ENCODE data around the gene ARHGAP25. TPM values are rescaled to one million over a fixed set of nuclear protein-coding genes. Genes with fewer than 3 reads are reported as not detected.

Gene ARHGAP25
- total and polyA plus RNA-seq, 2 donors (not counting 1 experiment from before 2014, with no cell fraction given) = 2.7 to 5.8 TPM

DNA sequence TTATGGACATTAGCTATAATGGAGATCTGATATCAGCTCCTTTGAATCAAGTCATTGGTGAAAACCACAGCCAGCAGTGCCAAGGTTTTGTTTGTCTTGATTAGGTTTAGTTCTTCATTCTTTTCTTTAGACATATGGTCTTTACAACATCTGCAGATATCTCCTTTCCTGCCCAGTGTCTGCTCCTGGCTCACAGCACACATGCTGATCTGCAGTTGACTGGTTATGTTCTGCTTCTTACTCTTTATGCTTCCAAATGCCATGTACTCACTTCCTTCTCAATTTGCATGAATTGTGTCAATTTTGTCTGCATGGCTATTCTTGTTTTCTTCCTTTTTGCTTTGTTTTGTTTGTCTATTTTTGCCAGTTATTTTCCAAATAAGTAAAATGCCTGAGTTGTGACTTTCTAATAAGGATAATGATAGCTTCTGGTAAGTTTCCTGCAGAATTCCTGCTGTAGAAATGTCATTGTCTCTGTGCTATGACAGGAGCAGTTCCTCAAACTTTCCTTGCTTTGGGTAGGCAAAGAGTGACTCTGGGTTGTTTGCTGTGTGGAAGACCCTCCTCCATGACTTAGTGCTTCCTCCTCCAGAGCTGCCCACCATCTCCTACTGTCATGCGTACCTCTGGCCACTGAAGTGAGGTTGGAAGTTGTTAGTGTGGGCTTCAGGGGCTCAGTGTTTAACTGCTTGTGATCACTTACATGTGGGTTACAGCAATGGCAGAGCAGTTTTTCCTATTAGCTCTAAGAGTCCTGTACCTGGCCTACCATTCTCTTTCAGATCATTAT lies 8.2 kb downstream of the ARHGAP25 start:
- TF ChIP-seq, protein P1, sequence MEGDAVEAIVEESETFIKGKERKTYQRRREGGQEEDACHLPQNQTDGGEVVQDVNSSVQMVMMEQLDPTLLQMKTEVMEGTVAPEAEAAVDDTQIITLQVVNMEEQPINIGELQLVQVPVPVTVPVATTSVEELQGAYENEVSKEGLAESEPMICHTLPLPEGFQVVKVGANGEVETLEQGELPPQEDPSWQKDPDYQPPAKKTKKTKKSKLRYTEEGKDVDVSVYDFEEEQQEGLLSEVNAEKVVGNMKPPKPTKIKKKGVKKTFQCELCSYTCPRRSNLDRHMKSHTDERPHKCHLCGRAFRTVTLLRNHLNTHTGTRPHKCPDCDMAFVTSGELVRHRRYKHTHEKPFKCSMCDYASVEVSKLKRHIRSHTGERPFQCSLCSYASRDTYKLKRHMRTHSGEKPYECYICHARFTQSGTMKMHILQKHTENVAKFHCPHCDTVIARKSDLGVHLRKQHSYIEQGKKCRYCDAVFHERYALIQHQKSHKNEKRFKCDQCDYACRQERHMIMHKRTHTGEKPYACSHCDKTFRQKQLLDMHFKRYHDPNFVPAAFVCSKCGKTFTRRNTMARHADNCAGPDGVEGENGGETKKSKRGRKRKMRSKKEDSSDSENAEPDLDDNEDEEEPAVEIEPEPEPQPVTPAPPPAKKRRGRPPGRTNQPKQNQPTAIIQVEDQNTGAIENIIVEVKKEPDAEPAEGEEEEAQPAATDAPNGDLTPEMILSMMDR (conservative IDR thresholded peaks at IDR 0.05 in 1 of 2, IDR thresholded peaks at IDR 0.05 in 1 of 2; ENCODE audit: low read depth in 1 of 2, low read length in 2 of 2) = no peak
- TF ChIP-seq EZH2 (IDR thresholded peaks at IDR 0.05; ENCODE audit: low read length, missing control alignments) = no peak
- H3K27me3 ChIP-seq (ENCODE audit: control insufficient read depth, insufficient read depth, low read length) = no peaks in the 10 kb centered on the region
- H3K4me2 ChIP-seq (ENCODE audit: extremely low read depth, insufficient read depth, low read length) = no peak overlapping the region
- no peaks in the 10 kb centered on the region for H3K36me3 ChIP-seq (ENCODE audit: control insufficient read depth, insufficient read depth, low read length)
- no peaks in the 10 kb centered on the region for H3K79me2 ChIP-seq (ENCODE audit: control insufficient read depth, insufficient read depth, low read length)
- no peak for DNase-seq (ENCODE audit: low read depth in 2 of 2)
- no peak overlapping the region for H3K27ac ChIP-seq (ENCODE audit: insufficient read depth, low read length)
- no peaks in the 10 kb centered on the region for H3K4me1 ChIP-seq (ENCODE audit: control insufficient read depth, extremely low read depth, insufficient read depth, low read length)
- no peaks in the 10 kb centered on the region for H4K20me1 ChIP-seq (ENCODE audit: control insufficient read depth, extremely low read depth, insufficient read depth, low read length)
- H3K9me3 ChIP-seq (ENCODE audit: control insufficient read depth, insufficient read depth, low read depth, low read length) = no peaks in the 10 kb centered on the region
- no peak overlapping the region for H3K9ac ChIP-seq (ENCODE audit: insufficient read depth, low read length)
- no peak overlapping the region for H3K4me3 ChIP-seq (replicated peaks in 1 of 4; ENCODE audit: control extremely low read depth in 1 of 4, insufficient read depth in 1 of 4, low read depth in 3 of 4, low read length in 4 of 4)
- H2AFZ ChIP-seq (ENCODE audit: low read length) = no peak overlapping the region

DNA sequence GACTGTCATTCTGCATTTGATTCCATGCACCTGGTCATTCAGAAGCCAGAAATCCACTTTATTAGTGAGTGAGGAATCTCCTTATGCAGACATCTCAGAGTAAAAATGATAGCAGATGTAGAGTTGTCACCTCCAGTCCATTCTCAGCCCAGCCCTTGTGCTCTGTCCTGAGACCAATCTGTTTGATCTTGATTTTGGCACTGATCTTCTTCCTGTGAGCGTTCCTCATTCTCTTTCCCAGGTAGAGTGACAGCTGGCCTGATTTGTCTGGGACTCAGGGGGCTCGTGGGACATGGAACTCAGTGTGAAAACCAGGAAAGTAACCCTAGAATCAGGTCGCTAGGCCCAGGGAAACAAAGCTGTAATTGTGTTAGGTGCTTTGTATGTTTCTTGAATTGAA lies 8.9 kb downstream of the ARHGAP25 start:
- H3K9me3 ChIP-seq (ENCODE audit: control insufficient read depth, insufficient read depth, low read depth, low read length) = no peaks in the 10 kb centered on the region
- TF ChIP-seq, protein P1 (conservative IDR thresholded peaks at IDR 0.05 in 1 of 2, IDR thresholded peaks at IDR 0.05 in 1 of 2; ENCODE audit: low read depth in 1 of 2, low read length in 2 of 2) = no peak
- TF ChIP-seq EZH2 (IDR thresholded peaks at IDR 0.05; ENCODE audit: low read length, missing control alignments) = no peak
- no peaks in the 10 kb centered on the region for H3K27me3 ChIP-seq (ENCODE audit: control insufficient read depth, insufficient read depth, low read length)
- H3K79me2 ChIP-seq (ENCODE audit: control insufficient read depth, insufficient read depth, low read length) = no peaks in the 10 kb centered on the region
- H3K4me3 ChIP-seq (replicated peaks in 1 of 4; ENCODE audit: control extremely low read depth in 1 of 4, insufficient read depth in 1 of 4, low read depth in 3 of 4, low read length in 4 of 4) = no peak overlapping the region
- H3K4me2 ChIP-seq (ENCODE audit: extremely low read depth, insufficient read depth, low read length) = no peak overlapping the region
- H3K27ac ChIP-seq (ENCODE audit: insufficient read depth, low read length) = no peak overlapping the region
- H4K20me1 ChIP-seq (ENCODE audit: control insufficient read depth, extremely low read depth, insufficient read depth, low read length) = no peaks in the 10 kb centered on the region
- no peaks in the 10 kb centered on the region for H3K4me1 ChIP-seq (ENCODE audit: control insufficient read depth, extremely low read depth, insufficient read depth, low read length)
- no peaks in the 10 kb centered on the region for H3K36me3 ChIP-seq (ENCODE audit: control insufficient read depth, insufficient read depth, low read length)
- H2AFZ ChIP-seq (ENCODE audit: low read length) = no peak overlapping the region
- H3K9ac ChIP-seq (ENCODE audit: insufficient read depth, low read length) = no peak overlapping the region
- DNase-seq (ENCODE audit: low read depth in 2 of 2) = no peak

DNA sequence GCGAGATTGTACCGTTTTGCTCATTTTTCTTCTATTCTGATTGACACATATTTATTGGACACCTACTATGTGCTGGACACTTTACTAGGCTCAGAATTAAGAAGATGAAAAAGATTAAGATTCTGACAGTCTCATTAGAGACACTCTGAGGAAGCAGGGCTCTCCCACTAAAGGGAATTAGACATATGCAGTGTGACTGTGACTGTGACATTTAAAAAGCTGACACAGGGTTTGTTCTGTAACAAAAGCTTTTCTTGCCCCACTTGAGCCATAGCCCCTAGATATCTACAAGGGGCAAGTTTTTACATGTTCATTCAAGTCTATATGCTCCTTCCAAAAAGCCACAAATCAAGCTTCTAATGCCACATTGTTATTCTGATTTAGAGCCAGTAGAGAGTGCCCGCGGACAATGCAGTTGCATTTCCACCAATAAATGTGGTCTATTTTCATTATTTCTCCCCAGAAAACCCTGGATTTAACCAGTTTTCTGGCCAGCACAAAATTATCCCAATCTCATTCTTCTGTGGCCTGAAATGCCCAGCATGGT lies 9.8 kb downstream of the ARHGAP25 start:
- no peak for DNase-seq (ENCODE audit: low read depth in 2 of 2)
- Histone ChIP-seq H3K27ac (ENCODE audit: insufficient read depth, low read length) (no peak overlapping the region), H3K79me2 (ENCODE audit: control insufficient read depth, insufficient read depth, low read length) (no peaks in the 10 kb centered on the region), H3K4me1 (ENCODE audit: control insufficient read depth, extremely low read depth, insufficient read depth, low read length) (no peaks in the 10 kb centered on the region), H3K9me3 (ENCODE audit: control insufficient read depth, insufficient read depth, low read depth, low read length) (no peaks in the 10 kb centered on the region), H3K9ac (ENCODE audit: insufficient read depth, low read length) (no peak overlapping the region), H4K20me1 (ENCODE audit: control insufficient read depth, extremely low read depth, insufficient read depth, low read length) (no peaks in the 10 kb centered on the region), H3K4me3 (replicated peaks in 1 of 4; ENCODE audit: control extremely low read depth in 1 of 4, insufficient read depth in 1 of 4, low read depth in 3 of 4, low read length in 4 of 4) (no peak overlapping the region), H3K27me3 (ENCODE audit: control insufficient read depth, insufficient read depth, low read length) (no peaks in the 10 kb centered on the region), H3K4me2 (ENCODE audit: extremely low read depth, insufficient read depth, low read length) (no peak overlapping the region), H2AFZ (ENCODE audit: low read length) (no peak overlapping the region), H3K36me3 (ENCODE audit: control insufficient read depth, insufficient read depth, low read length) (no peaks in the 10 kb centered on the region)
- TF ChIP-seq EZH2 (IDR thresholded peaks at IDR 0.05; ENCODE audit: low read length, missing control alignments) = no peak
- TF ChIP-seq, protein P1 (conservative IDR thresholded peaks at IDR 0.05 in 1 of 2, IDR thresholded peaks at IDR 0.05 in 1 of 2; ENCODE audit: low read depth in 1 of 2, low read length in 2 of 2) = no peak

All from fibroblast of lung (primary cell).